Measurements from ENCODE around the gene KCNN1.

KCNN1 gene

GRCh38 chr19:17954401-17954800, 12.5 kb upstream of the KCNN1 start:
- H3K27ac ChIP-seq = peak overlapping the region; percentile 44
- H3K27me3 ChIP-seq (ENCODE audit: insufficient read depth, low read depth, severe bottlenecking) = no peaks in the 10 kb centered on the region

GRCh38 chr19:17957149-17957849, 9.6 kb upstream of the KCNN1 start:
- no peak for DNase-seq
- no peaks in the 10 kb centered on the region for H3K27me3 ChIP-seq (ENCODE audit: insufficient read depth, low read depth, severe bottlenecking)

More at GRCh38 chr19:17954401-17954800, 12.5 kb upstream of the KCNN1 start:
- Histone ChIP-seq H3K36me3 (peaks cover 26% of the 10 kb centered on the region), H3K9me3 (ENCODE audit: severe bottlenecking) (no peaks in the 10 kb centered on the region), H3K4me3 (ENCODE audit: low read depth, low read length) (no peak overlapping the region)
- no peak for TF ChIP-seq CTCF (IDR thresholded peaks at IDR 0.05; ENCODE audit: low read depth, low read length)
- DNase-seq = no peak

GRCh38 chr19:17957885-17958284, 9.0 kb upstream of the KCNN1 start:
- H3K27ac ChIP-seq = no peak overlapping the region
- H3K27me3 ChIP-seq (ENCODE audit: insufficient read depth, low read depth, severe bottlenecking) = no peaks in the 10 kb centered on the region
- TF ChIP-seq CTCF (IDR thresholded peaks at IDR 0.05; ENCODE audit: low read depth, low read length) = no peak
- no peaks in the 10 kb centered on the region for H3K9me3 ChIP-seq (ENCODE audit: severe bottlenecking)
- H3K4me3 ChIP-seq (ENCODE audit: low read depth, low read length) = no peak overlapping the region
- DNase-seq = no peak
- H3K36me3 ChIP-seq = peaks cover 46% of the 10 kb centered on the region

More at GRCh38 chr19:17957149-17957849, 9.6 kb upstream of the KCNN1 start:
- H3K4me3 ChIP-seq (ENCODE audit: low read depth, low read length) = no peak overlapping the region
- H3K27ac ChIP-seq = no peak overlapping the region
- H3K9me3 ChIP-seq (ENCODE audit: severe bottlenecking) = no peaks in the 10 kb centered on the region
- TF ChIP-seq CTCF (IDR thresholded peaks at IDR 0.05; ENCODE audit: low read depth, low read length) = no peak
- peaks cover 44% of the 10 kb centered on the region for H3K36me3 ChIP-seq

DNA sequence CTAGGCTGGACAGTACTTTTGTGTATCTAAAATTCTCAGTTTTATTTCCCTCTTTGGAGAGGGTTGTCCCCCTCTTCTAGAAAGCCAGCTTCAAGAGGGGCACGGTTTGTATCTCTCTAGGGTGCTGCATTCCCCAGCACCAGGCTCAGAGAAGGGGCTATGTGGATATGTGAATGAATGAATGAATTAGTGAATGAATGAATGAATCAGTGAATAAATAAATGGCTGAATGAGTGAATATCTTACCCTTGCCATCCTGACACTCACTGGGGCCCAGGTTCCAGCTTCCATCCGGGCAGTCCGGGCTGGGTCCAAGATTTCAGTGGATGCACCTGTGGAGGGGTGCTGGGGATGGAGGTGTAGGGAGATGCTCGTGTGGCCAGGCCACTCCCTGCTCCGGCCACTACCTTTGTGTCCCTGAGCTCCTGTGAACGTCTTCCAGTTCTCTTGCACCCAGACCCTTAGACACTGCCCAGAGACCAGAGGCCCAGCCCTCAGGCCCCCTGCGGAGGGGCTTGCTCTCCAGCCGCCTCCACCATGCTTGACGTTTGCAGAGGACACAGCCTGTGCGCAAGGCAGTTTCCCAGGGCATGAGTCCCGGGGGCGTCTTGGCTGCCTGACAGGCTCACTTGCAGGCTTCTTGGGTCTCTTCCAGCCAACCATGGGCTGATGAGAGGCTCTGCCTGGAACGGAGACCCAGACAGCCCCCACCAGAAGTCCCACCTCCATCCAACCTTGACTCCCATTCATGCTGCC, 2.8 kb upstream of the KCNN1 start:
- Histone ChIP-seq H3K27ac (no peak overlapping the region), H3K4me3 (ENCODE audit: low read depth, low read length) (no peak overlapping the region), H3K27me3 (ENCODE audit: insufficient read depth, low read depth, severe bottlenecking) (no peaks in the 10 kb centered on the region), H3K9me3 (ENCODE audit: severe bottlenecking) (no peaks in the 10 kb centered on the region), H3K36me3 (peaks cover 34% of the 10 kb centered on the region)
- TF ChIP-seq CTCF (IDR thresholded peaks at IDR 0.05; ENCODE audit: low read depth, low read length) = no peak
- DNase-seq = no peak

GRCh38 chr19:17965370-17966128, 1.4 kb upstream of the KCNN1 start:
- peaks cover 26% of the 10 kb centered on the region for H3K36me3 ChIP-seq
- no peak for DNase-seq
- no peak overlapping the region for H3K4me3 ChIP-seq (ENCODE audit: low read depth, low read length)
- no peaks in the 10 kb centered on the region for H3K27me3 ChIP-seq (ENCODE audit: insufficient read depth, low read depth, severe bottlenecking)
- no peaks in the 10 kb centered on the region for H3K9me3 ChIP-seq (ENCODE audit: severe bottlenecking)
- TF ChIP-seq CTCF (IDR thresholded peaks at IDR 0.05; ENCODE audit: low read depth, low read length) = no peak
- H3K27ac ChIP-seq = no peak overlapping the region

All from WERI-Rb-1 (cell line).